Suppressor macrophage treated with lipopolysaccharide for 1 hour (primary cell): ENCODE data around the gene HPS1.

Experiments
- DNase-seq, 3 donors: peaks; one replicate each; pipeline ENCODE4 v3.0.0-alpha.2; 2020 to 2022

Gene HPS1

DNA sequence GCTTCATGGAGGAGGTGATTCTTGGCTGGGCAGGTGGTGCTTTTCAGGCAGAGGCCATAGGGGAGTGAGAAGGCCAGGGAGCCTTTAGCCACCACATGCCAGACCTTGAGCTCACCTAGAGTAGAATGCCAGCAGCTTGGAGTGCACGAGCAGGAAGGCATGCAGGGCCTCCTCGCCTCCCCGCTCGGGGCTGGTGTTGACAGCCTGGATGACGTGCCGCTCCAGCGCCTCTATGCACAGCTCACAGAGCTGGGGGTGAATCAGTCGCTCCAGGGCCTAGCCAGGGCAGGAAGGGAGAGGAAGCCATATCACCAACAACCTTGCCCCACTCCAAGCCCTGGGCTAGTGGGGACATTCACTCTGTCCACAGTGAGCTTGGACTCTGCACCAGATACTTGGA, 15.7 kb downstream of the HPS1 start:
- DNase-seq = no peak

DNA sequence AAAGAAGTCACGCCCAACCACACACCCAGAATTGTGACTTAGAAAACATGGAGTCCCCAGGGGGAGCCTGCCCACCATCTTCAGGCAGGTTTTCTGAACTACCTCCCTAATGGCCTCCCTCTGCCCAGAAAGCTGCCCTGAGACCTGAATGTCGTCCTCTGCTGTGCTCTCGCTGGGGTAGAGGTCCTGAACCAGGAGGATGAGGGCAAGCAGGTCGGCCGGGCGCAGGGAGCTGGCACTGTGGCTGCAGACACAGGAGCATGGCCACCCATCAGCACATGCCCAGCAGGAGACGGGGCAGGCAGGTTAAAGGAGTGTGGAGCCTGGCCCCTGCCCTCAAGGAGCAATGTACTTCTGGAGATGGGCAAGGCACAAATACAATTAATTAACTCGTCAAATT, 16.3 kb downstream of the HPS1 start:
- DNase-seq = no peak

DNA sequence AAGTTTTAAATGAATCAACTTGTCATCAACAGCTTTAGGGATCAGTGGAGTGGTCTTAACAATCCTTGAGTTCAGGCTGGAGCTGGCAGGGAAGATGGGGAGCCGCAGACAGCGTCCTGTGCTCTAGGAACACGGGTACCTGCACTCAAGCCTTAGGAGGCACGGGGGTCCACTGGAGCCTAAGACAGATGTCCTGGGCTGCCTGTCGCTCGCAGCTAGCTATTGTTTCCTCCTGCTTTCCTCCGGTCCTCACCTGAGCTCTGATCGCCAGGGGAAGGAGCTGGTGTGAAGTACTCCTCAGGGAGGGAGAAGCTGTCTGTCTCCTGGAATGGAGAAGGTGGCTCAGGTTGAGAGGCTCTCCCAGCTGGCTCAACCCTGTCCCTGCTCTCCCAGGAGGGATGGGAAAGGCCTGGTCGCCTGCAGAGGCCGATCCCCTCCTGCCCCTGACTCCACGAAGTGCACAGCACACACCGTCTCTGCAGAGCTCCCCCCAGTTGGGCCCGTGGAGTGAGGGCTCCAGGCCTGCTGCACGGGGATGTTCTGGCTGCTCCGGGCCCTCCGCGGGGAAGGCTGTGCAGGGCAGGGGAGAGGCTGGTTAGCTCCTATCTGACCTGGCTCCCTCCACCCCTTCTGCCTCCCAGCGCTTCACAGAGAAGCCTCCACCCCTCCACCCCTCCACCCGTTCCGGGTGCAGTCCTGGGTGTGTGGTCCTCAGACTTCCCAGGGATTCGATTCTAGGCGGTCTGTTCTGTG, 17.2 kb downstream of the HPS1 start:
- DNase-seq = no peak

DNA sequence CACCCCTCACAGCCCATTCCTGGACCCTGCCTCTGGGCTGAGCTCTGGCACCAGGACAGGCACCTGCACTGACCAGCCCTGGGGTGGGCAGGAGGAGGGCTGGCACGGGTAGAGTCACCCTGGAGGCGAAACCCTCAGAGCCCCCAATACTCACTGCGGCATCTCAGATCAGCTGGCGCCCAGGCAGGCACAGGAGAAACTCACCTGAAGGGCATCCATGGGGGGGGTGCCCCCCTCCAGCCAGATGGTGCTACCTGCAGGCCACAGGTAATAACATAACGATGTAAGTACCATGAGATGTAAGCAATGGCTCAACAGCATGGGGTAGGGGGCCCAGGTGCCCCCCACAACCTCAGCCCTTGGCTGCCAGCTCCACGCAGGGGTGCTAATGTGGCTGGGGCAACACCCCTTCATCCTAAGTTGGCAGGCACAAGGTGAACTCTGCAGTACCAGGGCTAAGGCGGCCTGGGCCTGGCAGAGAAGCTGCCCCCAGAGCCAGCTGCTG, 19.7 kb downstream of the HPS1 start:
- DNase-seq = no peak

DNA sequence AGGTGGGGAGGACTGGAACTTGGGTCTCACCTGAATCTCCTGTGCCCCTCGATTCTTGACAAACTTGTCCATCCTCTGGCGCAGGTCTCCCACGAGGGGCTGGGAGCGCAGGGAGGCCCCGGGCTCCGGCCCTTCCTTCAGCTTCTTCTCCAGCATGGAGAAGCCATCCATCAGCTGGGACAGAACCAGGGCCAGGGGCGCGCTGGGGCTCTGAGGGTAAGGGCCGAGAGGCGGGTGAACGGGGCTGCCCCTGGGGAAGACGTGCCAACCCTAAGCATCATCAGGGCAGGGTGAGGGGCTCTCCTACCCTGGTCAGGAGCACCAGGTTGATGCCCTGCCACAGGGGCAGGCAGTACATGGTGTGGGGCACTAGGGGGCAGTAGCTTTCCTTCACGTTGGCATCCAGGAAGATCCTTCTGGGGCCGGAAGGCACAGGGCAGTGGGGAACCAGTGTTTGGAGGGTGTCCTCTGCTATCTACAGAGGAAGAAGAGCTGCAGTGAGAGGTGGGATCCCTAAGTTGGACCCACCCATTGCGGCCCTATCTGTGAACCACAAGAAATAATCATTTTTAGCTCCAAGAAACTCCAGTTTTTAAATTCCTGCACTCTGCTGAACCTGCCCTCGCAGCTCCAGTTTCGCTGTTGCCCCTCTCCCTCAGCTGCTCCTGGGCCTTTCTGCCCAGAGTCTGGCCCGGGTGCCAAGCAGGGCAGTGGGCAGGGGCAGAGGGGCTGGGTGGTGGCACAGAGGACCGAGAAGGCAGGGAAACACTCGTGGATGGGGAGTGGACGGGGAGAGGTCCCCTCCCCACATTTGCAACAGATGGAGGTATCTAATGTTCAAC, 21.0 kb downstream of the HPS1 start:
- DNase-seq = peak; percentile 62 to 77 (median 68)

- no peak for DNase-seq
These were observed 22.2 kb downstream of the HPS1 start for GRCh38 chr10:98424295-98425254.

GRCh38 chr10:98423691-98424120, 23.0 kb downstream of the HPS1 start:
- no peak for DNase-seq

DNA sequence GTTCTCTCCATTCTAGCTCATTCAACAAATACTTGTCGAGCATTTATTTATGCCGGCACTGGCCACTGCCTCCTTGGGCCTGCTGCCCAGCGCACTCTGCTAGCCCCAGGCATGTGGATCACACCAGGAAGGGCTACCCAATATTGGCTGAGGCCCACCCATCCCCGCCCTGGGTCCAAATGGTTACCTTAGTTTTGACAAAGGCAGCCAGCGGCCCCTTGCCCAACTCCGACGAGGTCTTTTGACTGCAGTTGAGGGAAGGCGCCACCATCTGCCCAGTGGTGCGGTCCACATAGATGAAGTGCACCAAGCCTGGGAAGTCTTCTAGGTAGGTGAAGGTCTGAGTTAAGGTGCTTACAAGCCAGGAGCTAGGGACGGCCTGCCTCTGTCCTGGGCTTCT, 24.6 kb downstream of the HPS1 start:
- DNase-seq = no peak

GRCh38 chr10:98420786-98421185, 25.9 kb downstream of the HPS1 start:
- no peak for DNase-seq

DNA sequence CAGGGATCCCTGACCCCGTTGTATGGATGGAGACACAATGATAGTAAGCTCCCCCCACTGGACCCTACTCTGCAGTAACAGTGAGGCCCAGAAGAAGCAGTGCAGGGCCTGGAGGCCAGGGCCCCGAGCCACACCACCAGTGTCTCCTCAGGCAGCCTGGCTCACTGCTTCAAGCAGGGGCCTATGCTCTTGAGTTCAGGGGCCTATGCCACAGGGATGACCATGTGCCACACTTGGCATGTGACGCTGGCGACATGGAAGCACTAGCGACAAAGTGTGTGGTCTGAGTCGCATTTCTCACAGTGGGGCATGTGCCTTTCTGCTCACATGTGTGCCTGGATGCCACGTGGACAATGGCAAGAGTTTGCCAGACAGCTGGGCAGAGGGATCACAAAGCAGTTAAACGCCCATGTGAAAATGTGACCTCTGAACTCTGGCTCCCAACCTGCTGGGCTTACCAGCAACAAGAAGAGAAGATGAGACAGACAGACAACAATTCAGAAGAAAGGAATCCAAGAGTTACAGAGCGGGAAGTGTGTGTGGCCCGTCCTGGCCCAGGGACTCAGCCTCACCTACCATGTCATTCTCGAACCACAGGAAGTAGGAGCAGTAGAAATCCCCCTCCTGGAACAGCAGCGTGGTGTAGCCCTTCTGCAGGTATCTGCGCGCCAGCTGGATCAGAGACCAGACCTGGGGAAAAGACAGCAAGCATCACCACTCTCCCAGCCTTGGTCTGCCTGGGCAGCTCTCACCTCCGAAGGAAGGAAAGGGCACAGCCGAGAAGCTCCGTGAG, 27.1 kb downstream of the HPS1 start:
- DNase-seq = no peak

DNA sequence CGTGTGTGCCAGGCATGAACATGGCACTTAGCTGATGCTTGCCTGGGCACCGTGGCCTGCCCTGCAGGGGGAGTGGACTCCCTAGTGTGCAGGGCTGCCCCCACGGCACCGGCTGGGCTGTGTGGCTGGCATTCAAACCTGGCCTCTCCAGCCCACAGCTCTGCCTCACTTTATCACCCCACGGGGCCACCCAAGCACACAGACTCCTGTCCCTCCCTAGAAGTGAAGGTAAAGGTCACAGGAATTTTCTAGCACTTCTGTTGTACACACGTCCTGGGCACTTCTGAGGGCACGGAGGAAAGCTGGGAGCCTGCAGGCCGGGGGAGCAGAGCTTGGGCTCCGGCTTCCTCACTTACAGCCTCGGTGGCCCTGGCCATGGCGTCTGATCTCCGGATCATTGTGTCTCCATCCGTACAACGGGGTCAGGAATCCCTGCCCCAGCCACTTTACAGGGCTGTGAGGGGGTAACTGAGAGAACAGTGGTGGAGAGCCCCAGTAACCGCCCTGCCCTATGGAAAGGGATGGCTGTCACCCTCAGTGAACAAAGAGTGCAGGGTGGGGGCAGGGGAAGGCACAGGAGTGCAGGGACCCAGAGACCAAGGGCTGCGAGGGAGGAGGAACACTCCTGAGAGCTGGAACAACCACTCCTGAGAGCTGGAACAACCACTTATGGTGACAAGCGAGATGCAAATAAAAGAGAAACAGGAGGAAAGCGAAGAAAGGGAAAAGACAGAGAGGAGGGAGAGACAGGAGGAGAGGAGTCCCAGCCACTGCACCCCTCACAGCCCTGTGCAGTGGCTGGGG, 27.9 kb downstream of the HPS1 start:
- DNase-seq = no peak

DNA sequence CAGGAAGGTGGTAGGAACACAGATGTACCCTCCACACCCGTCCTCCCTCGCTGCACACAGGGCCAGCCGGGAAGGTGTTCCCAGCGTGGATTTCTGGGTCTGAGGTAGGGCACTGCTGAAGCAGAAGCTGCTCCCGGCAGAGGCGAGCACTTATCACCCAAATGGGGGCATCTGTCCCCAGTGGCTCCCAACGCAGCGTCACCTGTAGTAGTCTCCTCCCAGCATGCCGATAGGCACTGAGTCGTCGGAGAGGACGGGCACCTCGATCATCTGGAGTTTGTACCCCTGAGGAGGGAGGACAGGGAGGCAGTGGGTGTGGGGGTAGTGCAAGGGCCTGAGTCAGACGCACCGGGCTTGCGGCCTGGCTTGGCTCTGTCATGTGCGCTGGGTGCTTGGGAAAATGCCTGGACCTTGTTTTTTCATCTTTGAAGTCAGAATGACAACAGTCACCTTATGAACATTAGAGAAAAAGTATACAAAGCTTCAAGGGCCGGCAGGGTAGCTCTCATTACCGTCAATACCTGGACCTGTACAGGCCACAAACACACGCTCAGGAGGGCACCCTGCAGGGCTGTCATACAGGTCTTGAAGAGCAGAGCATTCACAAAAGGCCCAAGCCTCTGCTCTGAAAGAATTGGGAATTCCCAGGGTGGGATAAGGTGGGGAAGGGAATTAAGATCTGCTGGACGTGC, 28.6 kb downstream of the HPS1 start:
- no peak for DNase-seq

DNA sequence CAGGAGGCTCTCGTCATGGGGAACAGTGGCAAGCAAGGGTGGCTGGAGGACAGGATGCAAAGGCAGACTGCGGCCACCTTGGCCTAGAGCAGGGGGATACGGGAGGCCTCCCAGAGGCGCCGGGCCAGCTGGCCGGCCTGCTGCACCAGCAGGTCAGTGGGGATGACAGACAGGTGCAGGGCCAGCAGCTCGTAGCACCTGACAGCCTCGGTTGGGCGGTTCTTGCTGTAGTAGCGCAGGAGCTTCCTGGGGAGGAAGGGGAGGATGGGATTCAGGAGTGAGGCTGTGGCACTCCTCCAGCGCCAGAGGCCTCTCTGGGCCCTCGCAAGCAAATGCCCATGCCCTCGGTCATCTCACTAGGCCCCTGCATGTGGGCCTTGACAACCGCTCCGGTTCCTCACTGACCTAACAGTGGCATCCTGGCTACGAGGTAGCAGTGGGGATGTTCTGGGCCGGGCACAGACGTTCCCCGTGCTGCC, 29.2 kb downstream of the HPS1 start:
- no peak for DNase-seq

DNA sequence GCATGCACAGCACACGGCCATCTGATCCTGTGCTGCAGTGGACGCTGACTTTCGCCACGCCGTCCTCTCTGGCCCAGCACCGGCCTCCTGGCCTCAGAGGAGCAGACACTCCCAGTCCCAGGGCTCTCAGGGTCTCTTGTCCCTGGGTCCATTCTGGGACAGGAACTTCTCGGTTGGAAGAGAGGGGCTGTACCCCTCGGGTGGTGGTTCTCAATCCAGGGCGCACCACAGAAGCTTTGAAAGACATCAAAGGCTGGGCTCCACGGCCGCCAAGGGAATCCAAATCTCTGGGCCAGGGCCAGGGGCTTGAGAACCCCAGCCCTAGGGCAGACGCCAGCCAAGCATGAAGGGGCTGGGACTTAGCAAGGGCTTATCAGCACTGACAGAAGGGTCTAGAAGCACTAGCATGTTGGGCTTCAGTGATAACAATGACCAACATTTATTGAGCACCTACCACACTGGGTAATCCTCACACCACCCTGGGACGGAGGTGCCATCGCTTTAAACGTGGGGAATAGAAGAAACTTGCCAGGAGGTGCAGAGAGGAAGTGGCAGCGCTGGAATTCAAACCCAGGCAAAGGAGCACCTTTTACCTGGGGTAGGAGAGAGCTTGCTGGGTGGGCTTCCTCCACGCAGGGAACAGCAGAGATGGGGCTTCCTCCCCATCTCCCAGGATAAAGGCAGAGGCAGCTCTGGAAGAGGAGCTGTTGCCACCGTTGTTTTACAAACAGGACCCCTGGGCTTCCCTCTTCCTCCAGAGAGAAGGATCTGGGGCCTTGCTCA, 29.9 kb downstream of the HPS1 start:
- no peak for DNase-seq

DNA sequence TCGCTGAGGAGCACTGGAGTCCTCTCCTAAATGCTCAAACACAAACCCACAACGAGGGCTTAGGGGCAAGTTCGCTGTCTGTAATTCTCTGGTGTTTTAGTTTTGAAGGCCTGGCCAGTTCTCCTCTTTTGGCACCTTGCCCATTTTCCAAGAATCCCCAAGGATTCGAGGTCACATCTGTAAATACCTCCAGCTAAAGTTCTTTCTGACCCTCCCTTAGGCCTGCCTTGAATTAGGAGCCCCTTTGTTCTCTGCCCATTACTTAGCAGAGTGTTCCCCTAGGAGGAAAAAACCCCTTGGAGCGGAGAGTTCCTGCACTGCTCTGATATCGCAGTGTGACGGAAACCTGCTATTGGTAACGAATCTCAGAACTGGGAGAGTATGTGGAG, 31.0 kb downstream of the HPS1 start:
- DNase-seq = no peak

DNA sequence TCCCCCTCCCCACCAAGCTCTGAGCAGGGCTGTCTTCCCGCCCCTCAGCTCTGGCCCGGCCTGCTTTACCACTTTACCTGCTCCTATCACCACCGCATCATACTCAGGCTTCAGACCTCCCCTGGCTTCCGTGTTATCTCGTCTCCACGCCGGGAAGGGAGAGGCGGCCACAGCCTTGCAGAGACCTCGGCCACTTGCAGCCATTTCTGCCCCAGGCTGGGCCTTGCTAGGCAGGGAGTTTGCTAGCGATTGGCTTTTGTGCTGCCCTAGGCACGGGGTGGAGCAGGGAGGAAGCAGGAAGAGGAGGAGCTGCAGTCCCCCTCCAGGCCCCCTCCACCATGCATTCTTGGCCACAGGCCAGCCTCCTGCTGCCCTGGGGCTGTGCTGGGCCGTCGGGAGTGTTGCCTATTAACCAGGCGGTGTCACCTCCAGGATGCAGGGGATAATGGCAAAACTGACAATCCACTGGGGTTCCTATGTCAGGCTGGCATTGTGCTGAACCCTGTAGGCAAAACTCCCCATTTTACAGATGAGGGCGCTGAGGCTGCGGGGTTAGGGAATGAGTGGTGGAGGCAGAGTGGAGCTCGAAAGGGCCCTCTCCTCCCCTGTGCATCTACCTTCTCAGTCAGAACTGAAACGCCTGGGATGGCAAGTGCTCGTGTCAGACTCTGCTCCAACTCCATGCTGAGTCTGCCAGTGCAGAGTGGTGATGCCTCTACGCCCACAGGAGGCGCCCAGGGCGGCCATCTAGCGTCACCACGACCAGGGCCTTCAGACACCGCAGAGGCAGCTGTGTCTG, 31.6 kb downstream of the HPS1 start, which contains the start of gene PYROXD2:
PYROXD2 (minus strand) TSS at position 251 of the 799 bp plus-strand sequence; CDS start at position 204, 47 bp downstream.
- peak; percentile 20 to 43 (median 30) for DNase-seq

DNA sequence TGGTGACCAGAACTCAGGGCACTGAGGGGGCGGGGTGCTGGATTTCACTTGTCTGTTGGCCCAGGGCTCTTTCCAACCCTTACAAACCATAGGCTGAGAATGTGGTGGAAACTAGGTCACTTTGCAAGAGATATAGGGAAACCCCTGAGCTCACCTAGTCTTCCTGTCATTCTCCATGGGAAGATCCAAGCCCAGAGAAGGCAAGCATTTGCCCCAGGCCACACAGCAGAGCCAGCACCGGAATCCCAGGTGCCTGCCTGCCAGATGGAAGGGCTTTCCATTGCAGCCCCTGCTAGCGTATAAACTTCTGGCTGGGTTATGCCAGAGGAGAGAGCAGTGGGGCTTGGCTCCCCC, 32.2 kb downstream of the HPS1 start:
- DNase-seq = no peak

GRCh38 chr10:98411768-98412167, 35.0 kb downstream of the HPS1 start:
- no peak for DNase-seq

- no peak for DNase-seq
These were observed 35.6 kb downstream of the HPS1 start for GRCh38 chr10:98411166-98411565.
